Stimulated activated effector memory CD8-positive, alpha-beta T cell treated with anti-CD3 and anti-CD28 coated beads, Interleukin-12 subunit alpha, Interleukin-12 subunit beta, amount 100 ng/mL, for 72 hours (primary cell): ENCODE data around the gene F11.

Experiments used
- ATAC-seq: fragments of 150-1000 bp; cut with Tn5 transposase; 2 replicates; pipeline ENCODE4 v1.10.0; 2021
- DNase-seq, 2 donors: peaks; one replicate each; pipeline ENCODE4 v3.0.0; 2021 to 2022; ENCODE audit warnings: low spot score in 2 of 2
- H3K27ac Mint-ChIP-seq: one replicate; pipeline ENCODE4 v1.8.0; 2022; ENCODE audit warnings: mild to moderate bottlenecking, mixed read lengths
- H3K36me3 Mint-ChIP-seq: one replicate; pipeline ENCODE4 v1.8.0; 2022; ENCODE audit warnings: mild to moderate bottlenecking, mixed read lengths
- H3K4me1 Mint-ChIP-seq: one replicate; pipeline ENCODE4 v1.8.0; 2022; ENCODE audit warnings: mixed read lengths
- H3K4me3 Mint-ChIP-seq: one replicate; pipeline ENCODE4 v1.8.0; 2022; ENCODE audit warnings: mild to moderate bottlenecking, mixed read lengths
- H3K9me3 Mint-ChIP-seq: one replicate; pipeline ENCODE4 v1.8.0; 2022; ENCODE audit warnings: mixed read lengths

Gene F11

DNA sequence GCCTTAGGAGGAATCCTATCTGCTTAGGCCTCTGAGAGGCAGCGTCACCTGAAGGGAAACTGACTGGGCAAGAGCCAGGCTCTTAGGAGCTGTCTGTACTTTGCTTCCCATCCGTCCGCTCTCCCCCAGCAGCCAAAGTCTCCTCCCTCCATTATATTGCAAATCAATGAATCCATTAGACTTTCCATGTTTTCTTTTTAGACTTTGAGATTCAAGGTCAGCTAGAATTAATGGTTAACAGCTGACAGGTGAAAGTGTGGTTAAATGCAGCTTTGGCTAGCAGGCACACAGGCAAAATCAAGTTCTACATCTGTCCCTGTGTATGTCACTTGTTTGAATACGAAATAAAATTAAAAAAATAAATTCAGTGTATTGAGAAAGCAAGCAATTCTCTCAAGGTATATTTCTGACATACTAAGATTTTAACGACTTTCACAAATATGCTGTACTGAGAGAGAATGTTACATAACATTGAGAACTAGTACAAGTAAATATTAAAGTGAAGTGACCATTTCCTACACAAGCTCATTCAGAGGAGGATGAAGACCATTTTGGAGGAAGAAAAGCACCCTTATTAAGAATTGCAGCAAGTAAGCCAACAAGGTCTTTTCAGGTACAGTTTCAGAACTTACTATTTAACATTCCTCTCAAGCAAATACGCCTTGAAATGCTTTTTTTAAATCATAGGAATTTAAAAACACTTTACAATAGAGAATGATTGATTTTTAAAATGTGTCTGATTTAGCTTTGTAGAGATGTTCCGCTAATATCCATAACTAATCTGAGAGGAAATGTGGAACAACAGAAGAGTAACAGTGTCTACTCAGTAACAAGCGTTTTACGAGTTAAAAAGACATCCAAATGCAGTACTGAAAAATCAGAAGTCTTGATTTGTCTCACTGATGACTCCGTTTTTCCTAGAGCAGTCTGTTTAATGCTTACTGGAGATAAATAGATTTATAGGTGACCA, at the start of gene F11:
F11 (plus strand) TSS at position 507 of the 970 bp plus-strand sequence. CDS start 948 bp downstream, outside the sequence.
- Mint-ChIP-seq H3K9me3 (no peaks in the 10 kb centered on the region), H3K27ac (no peak within 1 kb of the TSS), H3K36me3 (no peaks in the 10 kb centered on the region), H3K4me1 (no peaks in the 10 kb centered on the region), H3K4me3 (no peak within 1 kb of the TSS)
- no peak for DNase-seq
- no peak for ATAC-seq

GRCh38 chr4:186216465-186217024, 49.4 kb upstream of the F11 start:
- ATAC-seq (no peak), DNase-seq (no peak)
- Mint-ChIP-seq H3K9me3 (peaks cover 3% of the 10 kb centered on the region), H3K36me3 (peaks cover 7% of the 10 kb centered on the region), H3K4me3 (no peak overlapping the region), H3K27ac (no peak overlapping the region), H3K4me1 (no peaks in the 10 kb centered on the region)

GRCh38 chr4:186217733-186218293, 48.2 kb upstream of the F11 start:
- no peak for ATAC-seq
- no peak overlapping the region for H3K27ac Mint-ChIP-seq
- no peaks in the 10 kb centered on the region for H3K36me3 Mint-ChIP-seq

DNA sequence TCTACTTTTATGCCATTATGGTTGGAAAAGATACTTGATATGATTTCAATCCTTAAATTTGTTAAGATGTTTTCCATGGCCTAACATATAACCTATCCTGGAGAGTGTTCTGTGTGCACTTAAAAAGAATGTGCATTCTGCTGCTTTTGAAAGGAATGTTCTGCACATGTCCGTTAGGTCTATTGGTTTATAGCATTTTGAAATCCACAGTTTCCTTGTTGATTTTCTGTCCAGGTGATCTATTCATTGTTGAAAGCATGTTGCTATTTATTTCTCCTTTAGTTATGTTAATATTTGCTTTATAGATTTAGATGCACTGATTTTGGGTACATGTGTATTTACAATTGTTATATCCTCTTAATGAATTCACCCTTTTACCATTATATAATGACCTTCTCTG, 44.4 kb upstream of the F11 start:
- no peak for ATAC-seq
- Mint-ChIP-seq H3K4me3 (no peak overlapping the region), H3K27ac (no peak overlapping the region), H3K9me3 (peaks cover 16% of the 10 kb centered on the region), H3K4me1 (no peaks in the 10 kb centered on the region), H3K36me3 (no peaks in the 10 kb centered on the region)
- no peak for DNase-seq

More at GRCh38 chr4:186217733-186218293, 48.2 kb upstream of the F11 start:
- DNase-seq: no peak
- no peak overlapping the region for H3K4me3 Mint-ChIP-seq
- H3K9me3 Mint-ChIP-seq: peaks cover 10% of the 10 kb centered on the region
- H3K4me1 Mint-ChIP-seq: no peaks in the 10 kb centered on the region

DNA sequence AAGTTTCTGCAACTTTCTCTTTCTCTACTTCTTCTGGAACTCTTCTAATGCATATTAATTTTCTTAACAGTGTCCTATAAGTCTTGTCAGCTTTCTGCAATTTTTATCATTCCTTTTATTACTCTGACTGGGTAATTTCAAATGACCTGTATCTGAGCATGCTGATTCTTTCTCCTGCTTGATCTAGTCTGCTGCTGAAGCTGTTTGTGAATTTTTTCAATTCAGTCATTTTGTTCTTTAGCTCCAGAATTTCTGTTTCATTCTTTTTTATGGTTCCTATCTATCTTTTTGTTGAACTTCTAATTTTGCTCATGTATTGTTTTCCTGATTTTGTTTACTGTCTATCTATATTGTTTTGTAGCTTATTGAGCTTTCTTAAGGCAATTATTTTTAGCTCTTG, 40.1 kb upstream of the F11 start:
- Mint-ChIP-seq H3K9me3 (peaks cover 16% of the 10 kb centered on the region), H3K27ac (no peak overlapping the region), H3K36me3 (no peaks in the 10 kb centered on the region), H3K4me1 (no peaks in the 10 kb centered on the region), H3K4me3 (no peak overlapping the region)
- DNase-seq (no peak), ATAC-seq (no peak)

- Mint-ChIP-seq H3K9me3 (peaks cover 13% of the 10 kb centered on the region), H3K27ac (no peak overlapping the region), H3K4me1 (no peaks in the 10 kb centered on the region), H3K4me3 (no peak overlapping the region), H3K36me3 (no peaks in the 10 kb centered on the region)
- DNase-seq (no peak), ATAC-seq (no peak)
Observed at GRCh38 chr4:186226521-186227189, 39.3 kb upstream of the F11 start.

DNA sequence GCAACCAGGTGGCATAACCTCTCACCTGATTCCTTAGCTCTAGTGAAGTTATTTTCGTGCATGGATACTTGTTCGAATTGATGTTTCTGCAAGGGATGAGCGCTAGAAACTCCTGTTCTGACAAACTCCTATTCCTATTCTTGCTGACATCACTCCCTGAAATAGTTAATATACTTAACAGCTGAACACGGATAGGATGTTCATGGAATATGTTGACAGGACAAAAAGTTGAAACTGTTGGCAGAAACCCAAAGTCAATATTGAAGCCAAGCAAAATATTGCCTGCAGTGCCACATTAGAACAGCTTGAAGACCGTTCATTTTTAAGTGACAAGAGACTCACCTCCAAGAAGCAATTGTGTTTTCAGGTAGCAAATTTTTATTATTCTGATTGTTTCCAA, 38.8 kb upstream of the F11 start, which contains the start of gene KLKB1:
KLKB1 (plus strand) TSS at position 287 of the 400 bp plus-strand sequence. CDS start 689 bp downstream, outside the sequence.
- H3K4me3 Mint-ChIP-seq: no peak within 1 kb of the TSS
- H3K4me1 Mint-ChIP-seq: no peaks in the 10 kb centered on the region
- no peaks in the 10 kb centered on the region for H3K36me3 Mint-ChIP-seq
- H3K9me3 Mint-ChIP-seq: peaks cover 7% of the 10 kb centered on the region
- DNase-seq: no peak
- H3K27ac Mint-ChIP-seq: no peak within 1 kb of the TSS
- ATAC-seq: no peak

- Mint-ChIP-seq H3K27ac (no peak overlapping the region), H3K4me1 (no peaks in the 10 kb centered on the region), H3K36me3 (no peaks in the 10 kb centered on the region), H3K9me3 (peaks cover 6% of the 10 kb centered on the region), H3K4me3 (no peak overlapping the region)
- ATAC-seq (no peak), DNase-seq (no peak)
Observed at GRCh38 chr4:186227744-186228513, 38.1 kb upstream of the F11 start.

GRCh38 chr4:186228514-186228894, 37.5 kb upstream of the F11 start:
- no peak for ATAC-seq
- no peak for DNase-seq
- Mint-ChIP-seq H3K4me1 (no peaks in the 10 kb centered on the region), H3K9me3 (peaks cover 6% of the 10 kb centered on the region), H3K27ac (no peak overlapping the region), H3K36me3 (no peaks in the 10 kb centered on the region), H3K4me3 (no peak overlapping the region)

GRCh38 chr4:186234367-186234766, 31.6 kb upstream of the F11 start:
- H3K4me1 Mint-ChIP-seq: no peaks in the 10 kb centered on the region
- no peak overlapping the region for H3K27ac Mint-ChIP-seq
- H3K4me3 Mint-ChIP-seq: no peak overlapping the region
- DNase-seq (no peak), ATAC-seq (no peak)
- H3K9me3 Mint-ChIP-seq: no peaks in the 10 kb centered on the region
- H3K36me3 Mint-ChIP-seq: no peaks in the 10 kb centered on the region

DNA sequence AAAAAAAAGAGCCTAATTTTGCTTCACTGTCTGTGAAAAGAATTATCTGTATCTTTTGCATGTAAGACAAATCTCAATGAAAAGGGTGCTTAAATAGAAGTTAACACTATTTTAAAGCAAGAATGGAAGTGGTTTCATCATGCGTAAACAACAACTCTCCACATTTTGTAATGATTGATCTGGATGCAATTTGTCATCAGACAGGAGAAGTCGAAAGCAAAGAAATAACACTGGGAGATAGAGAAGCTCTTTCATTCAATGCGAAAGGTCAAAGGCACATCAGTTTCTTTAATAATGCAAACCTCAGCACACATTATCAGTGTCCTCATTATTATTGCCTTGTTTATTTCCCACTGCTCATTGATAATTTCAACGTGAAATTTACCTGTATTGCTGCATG, 29.9 kb upstream of the F11 start:
- no peaks in the 10 kb centered on the region for H3K9me3 Mint-ChIP-seq
- no peaks in the 10 kb centered on the region for H3K4me1 Mint-ChIP-seq
- ATAC-seq (no peak), DNase-seq (no peak)
- H3K4me3 Mint-ChIP-seq: no peak overlapping the region
- no peak overlapping the region for H3K27ac Mint-ChIP-seq
- H3K36me3 Mint-ChIP-seq: no peaks in the 10 kb centered on the region

- ATAC-seq (no peak), DNase-seq (no peak)
- Mint-ChIP-seq H3K27ac (no peak overlapping the region), H3K4me3 (no peak overlapping the region), H3K36me3 (no peaks in the 10 kb centered on the region), H3K4me1 (no peaks in the 10 kb centered on the region), H3K9me3 (no peaks in the 10 kb centered on the region)
Observed at GRCh38 chr4:186240452-186240847, 25.5 kb upstream of the F11 start.

- H3K4me1 Mint-ChIP-seq: no peaks in the 10 kb centered on the region
- DNase-seq (no peak), ATAC-seq (no peak)
- H3K36me3 Mint-ChIP-seq: peaks cover 1% of the 10 kb centered on the region
- H3K27ac Mint-ChIP-seq: no peak overlapping the region
- no peaks in the 10 kb centered on the region for H3K9me3 Mint-ChIP-seq
- no peak overlapping the region for H3K4me3 Mint-ChIP-seq
Observed at GRCh38 chr4:186240848-186241491, 25.0 kb upstream of the F11 start.

DNA sequence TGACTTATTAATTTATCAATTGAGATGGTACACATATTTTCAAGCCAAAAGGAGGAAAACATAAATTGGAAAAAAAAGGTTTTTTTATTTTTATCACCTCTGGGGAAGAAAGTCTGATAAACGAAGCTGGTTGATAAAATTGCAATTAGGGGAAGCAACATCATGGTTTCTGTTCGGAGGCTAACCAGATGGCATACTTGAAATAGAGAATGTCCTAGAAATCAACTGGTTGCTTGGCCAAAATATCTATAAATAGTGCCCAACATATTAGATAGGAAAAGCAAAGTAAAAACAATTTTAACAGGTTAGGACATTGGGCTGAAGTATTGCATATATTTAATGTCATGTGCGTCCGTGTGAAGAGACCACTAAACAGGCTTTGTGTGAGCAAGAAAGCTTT, 24.4 kb upstream of the F11 start:
- no peak overlapping the region for H3K4me3 Mint-ChIP-seq
- ATAC-seq (no peak), DNase-seq (no peak)
- no peak overlapping the region for H3K27ac Mint-ChIP-seq
- H3K9me3 Mint-ChIP-seq: no peaks in the 10 kb centered on the region
- H3K4me1 Mint-ChIP-seq: no peaks in the 10 kb centered on the region
- H3K36me3 Mint-ChIP-seq: peaks cover 4% of the 10 kb centered on the region
